ENCODE measurements around the gene TACR1. TPM values are rescaled to one million over a fixed set of nuclear protein-coding genes. Genes with fewer than 3 reads are reported as not detected.
"Not testable (repeated sequence)": the region's sequence is repeated elsewhere in the genome, so short reads cannot be mapped to it uniquely, and the experiment has no call there.

The TACR1 gene
- total RNA-seq, 1 donor from 2014 or later = 0.03 TPM

DNA sequence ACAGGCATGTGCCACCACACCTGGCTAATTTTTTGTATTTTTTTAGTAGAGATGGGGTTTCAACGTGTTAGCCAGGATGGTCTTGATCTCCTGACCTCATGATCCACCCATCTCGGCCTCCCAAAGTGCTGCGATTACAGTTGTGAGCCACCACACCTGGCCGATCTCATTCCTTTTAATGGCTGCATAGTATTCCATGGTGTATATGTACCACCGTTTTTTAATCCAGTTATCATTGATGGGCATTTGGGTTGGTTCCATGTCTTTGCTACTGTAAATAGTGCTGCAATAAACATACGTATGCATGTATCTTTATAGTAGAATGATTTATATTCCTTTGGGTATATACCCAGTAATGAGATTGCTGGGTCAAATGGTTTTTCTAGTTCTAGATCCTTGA is 51.4 kb downstream of the TACR1 start:
- not testable (repeated sequence) for DNase-seq (ENCODE audit: low spot score); ATAC-seq

DNA sequence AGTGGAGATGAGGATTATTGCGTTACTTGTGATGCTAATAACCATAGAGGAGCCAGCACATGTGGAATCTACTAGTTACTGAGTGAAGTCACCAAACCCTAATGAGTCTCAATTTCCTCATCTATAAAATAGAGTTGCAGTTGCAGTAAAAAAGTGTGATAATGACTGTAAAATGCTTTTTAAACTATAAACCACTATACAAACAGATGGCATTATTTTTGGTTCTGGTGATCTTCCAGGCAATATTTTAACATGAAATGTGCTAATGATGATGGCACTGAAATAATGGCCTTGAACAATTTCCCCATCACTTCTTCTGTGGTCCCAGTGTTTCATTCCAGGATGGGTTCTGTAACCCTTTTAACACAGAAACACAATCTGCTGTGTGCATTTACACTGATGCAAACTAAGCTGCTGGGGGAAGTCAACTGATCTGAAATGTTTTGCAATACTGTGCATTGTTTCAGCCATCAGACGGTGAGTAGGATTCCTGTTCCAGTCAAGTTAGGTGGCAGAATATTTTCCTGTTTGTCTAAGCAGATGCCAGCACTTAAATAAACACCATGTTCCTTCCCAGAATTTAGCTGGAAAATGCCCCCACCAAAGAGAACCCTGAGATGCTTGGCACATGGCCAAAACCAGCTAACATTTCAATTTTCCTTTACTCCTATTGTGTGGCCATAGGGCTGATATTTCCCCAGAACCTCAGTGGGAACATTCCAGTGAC is 52.6 kb downstream of the TACR1 start:
- no peak for ATAC-seq
- no peak for DNase-seq (ENCODE audit: low spot score)

DNA sequence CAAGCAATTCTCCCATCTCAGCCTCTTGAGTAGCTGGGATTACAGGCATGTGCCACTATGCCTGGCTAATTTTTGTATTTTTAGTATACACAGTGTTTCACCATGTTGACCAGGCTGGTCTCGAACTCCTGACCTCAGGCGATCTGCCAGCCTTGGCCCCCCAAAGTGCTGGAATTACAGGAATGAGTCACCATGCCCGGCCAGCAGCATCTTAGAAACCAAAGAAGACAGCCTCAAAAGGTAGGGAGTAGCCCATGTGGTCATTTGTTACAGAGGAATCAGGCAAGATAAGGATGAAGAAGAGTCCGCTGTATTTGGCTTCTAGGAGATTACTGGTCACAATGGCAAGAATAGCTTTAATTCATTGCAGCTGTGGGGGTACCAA is 53.1 kb downstream of the TACR1 start:
- not testable (repeated sequence) for ATAC-seq

DNA sequence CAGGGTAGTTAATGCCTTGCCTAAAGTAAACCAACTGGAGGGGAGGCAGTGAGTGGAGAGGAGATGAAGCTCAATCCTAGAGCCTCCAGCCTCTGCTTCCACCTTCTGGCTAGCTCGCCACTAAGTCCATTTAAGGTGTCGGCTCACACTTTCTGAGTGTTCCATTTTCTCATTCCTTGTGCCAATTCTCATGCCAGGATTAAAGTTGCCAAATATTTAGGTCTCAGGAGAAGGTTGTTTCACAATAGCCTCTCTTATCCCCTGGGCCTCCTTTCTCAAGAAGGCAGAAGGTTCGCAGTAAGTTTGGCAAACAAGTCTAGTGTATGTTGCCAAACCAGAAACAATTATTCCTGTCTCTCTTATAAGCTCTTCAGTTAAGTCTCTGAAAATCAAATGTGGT is 57.2 kb downstream of the TACR1 start:
- DNase-seq (ENCODE audit: low spot score) (no peak), ATAC-seq (no peak)

More for the DNA sequence above, 53.1 kb downstream of the TACR1 start:
- not testable (repeated sequence) for DNase-seq (ENCODE audit: low spot score)

DNA sequence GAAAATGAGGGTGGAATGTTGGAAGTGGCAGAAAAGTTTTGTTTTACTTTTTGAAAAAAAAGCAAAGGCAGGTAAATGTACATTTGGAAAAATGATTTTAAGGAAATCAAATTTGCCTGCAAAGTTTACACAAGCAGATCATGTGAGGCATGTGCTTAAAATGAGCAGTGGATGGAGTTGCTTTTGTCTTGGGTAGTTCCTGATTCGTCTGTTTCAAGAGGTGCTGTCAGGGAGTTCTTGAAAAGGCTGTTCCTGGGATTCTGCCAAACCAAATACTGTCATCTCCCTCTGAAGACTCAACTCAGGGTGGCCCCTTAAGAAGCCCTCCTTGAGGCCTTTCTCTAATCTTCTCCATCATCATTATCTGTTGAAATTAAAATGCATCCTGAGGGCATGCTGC is 59.0 kb downstream of the TACR1 start:
- ATAC-seq (no peak), DNase-seq (ENCODE audit: low spot score) (no peak)

DNA sequence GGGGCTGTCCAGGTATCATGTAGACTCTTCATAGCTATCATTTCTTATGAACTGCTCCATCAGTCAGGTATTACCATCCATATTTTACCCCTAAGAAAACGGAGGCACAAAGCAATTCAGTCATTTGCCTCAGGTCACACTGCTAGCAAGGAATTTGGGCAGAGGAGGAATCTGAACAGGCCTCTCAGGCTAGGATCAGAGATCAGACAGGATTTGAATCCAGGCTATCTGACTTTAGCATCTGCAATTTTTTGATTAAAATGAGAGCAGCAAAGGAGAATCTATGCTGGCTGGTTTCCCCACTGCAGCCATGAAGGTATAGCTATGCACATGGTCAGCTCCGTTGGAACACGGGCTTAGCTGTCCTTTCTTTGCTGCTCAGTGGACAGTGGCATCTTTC is 60.1 kb downstream of the TACR1 start:
- ATAC-seq (no peak), DNase-seq (ENCODE audit: low spot score) (no peak)

DNA sequence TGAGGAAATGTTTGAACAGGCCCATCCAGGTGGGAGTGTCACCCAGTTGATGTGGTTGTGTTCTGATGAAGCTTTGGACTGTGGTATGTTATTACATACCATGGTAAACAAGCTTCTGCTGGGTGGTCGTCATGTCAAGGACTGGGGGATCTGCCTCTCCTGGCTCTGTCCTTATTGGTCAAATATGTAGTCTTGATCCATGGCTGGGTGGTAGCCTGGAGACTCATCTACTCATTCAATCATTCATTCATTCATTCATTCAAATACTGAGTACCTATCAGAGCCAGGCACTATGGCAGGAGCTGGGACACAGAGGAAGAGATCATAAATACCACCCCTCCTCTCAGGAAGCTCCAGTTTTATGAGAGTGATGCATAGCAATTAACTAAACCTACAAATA is 60.8 kb downstream of the TACR1 start:
- ATAC-seq = no peak
- no peak for DNase-seq (ENCODE audit: low spot score)

DNA sequence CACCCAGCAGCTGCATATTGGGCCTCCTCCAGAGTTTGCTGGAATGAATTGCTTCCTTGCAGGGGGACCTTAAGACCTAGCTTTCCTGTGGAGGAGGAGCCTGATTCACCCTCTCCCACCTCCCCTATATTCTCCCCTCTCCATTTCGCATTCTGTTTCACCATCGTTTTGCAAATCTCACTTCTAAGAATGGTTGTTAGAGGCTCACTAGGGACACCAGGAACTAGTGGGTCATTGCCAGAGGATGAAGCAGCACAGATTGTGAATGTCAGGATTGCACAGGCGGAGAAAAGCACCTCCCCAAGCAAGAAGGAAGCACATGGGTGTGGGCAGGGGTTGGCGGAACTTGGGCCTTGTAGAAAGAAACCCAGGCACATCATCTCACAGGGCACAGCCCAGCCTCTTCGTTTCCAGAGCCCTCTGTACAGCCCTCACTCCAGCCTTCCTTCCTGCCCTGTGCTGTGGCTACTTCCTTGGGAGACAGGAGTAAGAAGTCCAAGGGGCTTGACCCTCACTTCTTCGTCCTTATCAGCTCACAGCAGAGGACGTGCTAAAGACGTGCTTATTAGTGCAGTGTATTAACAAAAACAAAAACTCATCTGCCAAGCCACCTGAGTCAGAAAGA is 63.4 kb downstream of the TACR1 start:
- ATAC-seq = peak; percentile 53
- DNase-seq (ENCODE audit: low spot score) = no peak

DNA sequence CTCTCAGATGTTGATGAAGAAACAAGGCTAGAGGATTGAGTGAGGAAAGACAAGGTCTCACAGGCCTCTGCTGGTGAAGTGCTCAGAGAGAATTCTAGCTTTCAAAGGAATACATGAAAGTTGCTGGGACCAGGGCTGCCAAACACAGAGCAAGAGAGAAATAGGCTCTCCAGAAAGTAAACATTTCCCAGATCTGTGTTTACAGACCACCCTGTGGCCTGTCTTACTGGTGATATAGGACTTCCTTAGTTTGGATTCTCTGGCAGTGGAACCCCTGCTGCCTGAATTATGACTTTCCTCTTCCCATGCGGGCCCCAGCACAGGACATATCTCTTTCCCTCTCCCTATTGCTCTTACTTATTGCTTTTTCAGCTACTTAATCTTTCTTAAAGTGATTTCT is 64.5 kb downstream of the TACR1 start:
- ATAC-seq (no peak), DNase-seq (ENCODE audit: low spot score) (no peak)

DNA sequence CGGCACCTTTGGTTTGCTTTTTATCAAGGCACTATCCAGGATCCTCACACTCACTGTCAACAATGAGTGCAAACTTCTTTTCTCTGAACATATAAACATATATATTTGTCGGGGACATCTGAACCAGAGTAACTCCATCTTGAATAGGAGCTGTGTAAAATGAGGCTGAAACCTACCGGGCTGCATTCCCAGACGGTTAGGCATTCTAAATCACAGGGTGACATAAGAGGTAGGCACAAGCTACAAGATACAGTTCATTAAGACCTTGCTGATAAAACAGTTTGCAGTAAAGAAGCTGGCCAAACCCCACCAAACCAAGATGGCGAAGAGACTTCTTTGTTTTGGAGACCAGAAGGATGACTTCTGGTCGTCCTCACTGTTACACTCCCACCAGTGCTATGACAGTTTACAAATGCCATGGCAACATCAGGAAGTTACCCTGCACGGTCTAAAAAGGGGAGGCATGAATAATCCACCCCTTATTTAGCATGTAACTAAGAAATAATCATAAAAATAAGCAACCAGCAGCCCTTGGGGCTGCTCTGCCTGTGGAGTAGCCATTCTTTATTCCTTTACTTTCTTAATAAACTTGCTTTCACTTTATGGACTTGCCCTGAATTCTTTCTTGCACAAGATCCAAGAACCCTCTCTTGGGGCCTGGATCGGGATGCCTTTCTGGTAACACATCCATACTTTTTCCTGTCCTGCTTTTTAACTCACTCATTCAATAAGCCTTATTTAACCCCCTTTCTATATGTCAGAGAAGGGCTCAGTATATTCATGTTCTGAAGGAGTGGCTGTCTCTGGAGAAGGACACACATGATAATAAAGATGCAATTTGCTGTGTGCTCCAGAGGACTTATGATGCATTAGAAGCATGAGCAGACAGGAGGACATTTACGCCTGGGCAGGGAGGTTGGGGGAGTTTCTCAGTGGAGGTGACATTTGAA is 65.4 kb downstream of the TACR1 start:
- no peak for DNase-seq (ENCODE audit: low spot score)
- ATAC-seq = no peak

DNA sequence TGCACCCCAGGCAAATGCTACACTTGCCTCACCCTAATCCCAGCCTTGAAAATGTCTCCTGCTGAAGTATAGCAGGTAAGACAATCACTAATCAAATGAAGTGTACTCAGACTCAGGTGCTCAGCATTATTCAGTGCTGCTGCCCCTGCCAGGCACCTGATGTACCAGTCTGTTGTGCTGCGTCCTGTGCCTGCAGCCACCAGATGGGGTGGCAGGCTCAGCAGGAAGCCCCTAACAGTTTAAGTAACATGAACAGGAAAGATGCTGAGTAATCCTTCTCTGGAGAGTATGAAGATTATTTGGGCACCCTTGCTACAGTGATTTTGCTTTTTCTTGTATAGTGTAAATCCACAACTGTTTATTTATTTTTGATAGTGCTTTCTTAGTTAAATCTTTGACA is 69.1 kb downstream of the TACR1 start:
- ATAC-seq = peak; percentile 14
- DNase-seq (ENCODE audit: low spot score) = no peak

DNA sequence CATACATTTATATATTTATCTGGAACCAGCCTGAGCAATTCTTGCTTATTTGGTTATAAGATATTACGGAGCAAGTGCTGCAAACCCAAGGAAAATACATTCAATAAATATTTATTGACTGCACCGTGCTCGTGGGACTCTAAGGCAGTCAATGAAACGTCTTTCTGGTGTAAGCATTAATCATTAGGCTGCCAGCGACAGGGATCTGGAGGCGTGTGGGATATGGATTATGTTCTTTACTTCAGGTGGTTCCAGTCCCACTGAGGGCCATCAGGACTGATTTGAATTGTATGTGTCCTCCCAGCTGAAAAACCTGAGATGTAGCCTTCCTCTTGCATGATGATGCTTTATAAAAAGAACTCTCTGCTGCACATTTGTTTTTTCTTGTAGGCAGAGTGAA is 75.4 kb downstream of the TACR1 start:
- ATAC-seq (no peak), DNase-seq (ENCODE audit: low spot score) (no peak)

DNA sequence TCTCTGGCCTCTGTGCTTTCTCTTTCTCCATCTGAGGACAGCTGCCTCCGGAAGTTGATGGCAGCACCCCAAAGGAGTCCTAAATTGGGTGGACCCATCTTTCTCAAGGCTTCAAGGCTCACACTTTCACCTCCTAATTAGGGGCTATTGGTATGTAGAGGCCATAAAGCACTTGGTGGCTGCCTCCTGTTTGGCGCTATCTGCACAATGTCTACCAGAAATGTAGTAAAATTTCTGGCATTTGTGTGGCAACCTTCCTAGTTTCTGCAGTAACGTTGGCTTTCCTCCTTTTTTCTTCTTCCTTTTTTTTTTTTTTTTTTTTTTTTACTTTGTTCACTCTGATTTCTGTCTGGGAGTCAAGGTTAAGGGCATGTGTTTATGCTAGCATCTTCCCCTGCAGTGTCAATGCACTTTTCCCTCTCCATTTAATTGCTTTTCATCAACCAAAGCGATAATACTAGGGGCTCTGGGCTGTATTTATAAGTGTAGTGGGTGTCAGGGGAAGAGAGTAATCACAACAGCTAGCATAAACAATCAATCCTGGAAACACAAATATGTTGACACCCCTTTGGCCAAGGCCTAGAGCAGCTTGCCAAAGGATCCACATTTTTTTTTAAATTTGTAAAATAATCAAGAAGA is 86.0 kb downstream of the TACR1 start:
- ATAC-seq (no peak), DNase-seq (ENCODE audit: low spot score) (no peak)

DNA sequence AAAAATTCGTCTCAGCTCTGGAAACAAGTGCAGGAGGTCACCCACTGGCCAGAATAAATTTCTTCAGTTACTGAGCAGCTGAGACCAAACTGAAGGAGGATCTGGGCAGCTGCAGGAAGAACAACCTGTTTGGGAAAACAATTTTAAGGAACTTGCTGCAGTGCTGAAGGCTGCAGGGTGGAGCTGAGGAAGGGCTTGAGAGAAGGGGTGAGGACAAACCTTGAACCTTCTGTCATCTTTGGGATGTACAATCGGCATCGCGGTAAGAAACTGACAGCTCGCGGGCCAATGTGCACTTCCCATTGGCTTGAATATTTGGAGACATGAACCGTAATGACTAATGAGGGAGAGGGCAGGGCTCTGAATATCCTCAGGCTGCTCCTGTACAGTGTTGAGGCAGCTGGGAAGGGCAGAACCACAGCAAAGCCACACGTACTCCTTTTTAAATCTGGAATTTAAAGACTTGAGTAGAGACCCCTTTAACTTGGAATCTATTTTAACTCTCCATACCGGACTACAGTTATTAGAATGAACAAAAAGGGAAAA is 90.3 kb downstream of the TACR1 start:
- DNase-seq (ENCODE audit: low spot score) (no peak), ATAC-seq (no peak)

DNA sequence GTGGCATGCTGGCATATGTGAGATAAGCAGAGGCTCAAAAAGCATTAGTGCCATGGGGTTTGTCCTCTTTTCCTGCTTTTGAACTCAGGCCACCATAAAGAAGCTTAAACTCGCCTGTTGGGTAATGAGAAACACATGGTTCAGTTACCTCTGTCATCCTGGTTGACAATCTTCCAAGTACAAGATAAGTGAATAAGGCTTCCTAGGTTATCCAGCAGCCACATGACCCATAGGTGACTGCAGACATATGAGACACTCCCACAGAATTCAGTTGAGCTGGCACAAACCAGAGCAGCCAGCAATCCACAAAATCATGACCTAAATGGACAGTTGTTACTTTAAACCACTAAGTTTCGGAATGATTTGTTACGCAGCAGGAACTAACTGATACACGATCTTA is 97.3 kb downstream of the TACR1 start:
- DNase-seq (ENCODE audit: low spot score) (no peak), ATAC-seq (no peak)

DNA sequence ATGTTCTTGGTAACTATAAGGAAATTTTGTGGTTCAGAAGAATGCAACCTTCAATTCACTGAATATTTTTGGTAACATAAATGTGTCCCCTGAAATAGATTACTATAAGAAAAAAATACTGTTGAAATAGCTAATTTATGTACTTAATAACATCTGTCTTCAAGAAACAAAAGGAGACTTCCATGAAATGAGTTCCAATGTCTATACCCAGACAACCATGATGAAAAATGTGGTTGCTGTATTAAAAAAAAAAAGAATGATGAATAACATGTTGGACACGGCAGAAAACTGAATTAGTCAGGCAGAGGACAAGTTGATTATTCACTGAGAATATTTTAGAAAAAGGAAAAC is 98.5 kb downstream of the TACR1 start:
- no peak for ATAC-seq
- no peak for DNase-seq (ENCODE audit: low spot score)

DNA sequence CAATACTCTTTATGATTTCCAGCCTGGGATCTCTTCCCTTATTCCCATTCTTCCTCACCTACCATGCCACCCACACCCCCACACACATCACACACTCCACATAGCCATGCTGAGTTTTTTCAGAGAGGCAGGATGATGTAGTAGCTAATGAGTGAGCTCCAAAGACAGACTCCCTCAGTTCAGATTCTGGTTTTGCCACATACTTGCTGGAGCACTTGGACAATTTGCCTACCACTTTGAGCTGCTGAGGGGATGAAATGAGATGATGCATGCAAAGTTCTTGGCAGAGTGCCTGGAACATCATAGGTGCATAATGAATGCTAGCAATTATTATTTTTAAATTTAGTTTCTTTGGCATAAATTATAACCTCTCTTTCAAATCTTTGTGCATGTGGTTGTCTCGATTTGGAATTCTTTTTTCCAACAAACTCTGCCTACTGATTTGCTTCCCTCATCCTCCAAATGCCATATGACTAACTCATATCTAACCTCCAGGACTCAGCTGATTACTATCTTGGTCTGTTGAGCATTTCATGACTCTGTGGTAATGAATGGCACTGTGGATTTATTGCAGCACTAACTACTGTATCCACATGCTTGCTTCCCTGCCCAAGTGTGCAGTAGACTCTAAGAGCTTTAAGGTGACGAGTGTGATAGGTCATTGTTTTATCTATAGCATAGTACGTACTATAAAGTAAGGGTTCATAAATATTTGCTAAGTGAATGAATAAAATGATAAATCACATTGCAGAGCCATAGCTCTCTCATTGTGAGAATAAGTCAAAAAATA is 99.1 kb downstream of the TACR1 start:
- DNase-seq (ENCODE audit: low spot score) (no peak), ATAC-seq (no peak)

DNA sequence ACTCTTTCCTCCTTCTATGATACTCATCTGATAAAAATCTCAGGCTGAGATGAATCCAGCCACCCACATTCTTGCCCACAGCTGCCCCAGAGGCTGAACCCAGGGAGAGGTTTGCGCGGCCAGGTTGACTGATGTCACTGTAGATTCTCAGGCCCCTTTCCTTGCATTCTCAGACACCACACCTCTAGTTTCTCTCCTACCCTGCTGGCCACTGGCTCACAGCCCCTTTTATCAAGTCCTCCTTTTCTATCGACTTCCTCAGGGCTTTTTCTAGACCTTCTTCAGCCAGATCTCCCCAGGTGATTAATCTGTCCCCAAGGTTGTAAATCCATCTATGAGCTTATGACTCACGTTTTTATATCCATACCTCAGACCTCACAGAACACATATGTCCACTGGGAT is 99.8 kb downstream of the TACR1 start:
- ATAC-seq = no peak

DNA sequence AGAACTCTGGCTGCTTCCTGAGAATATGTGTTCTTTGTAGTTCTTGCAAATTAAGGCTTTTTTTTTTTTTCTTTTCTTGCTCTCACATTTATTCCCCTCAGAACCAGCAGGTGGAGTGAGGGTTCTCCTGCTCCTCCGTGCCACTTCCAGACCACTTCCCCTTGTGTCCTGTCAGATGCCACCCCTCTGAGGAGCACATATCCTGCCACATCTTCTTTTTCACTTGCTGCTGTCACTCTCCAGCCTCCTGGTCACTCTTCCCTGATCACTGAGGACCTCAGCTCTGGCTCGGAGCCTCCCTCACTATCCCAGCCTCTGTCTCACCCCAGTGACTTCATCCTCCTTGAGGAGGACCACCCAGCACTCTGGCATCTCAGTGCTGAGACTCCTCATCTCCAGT is 100.5 kb downstream of the TACR1 start:
- no peak for DNase-seq (ENCODE audit: low spot score)
- peak; percentile 36 for ATAC-seq

More for the DNA sequence above, 99.8 kb downstream of the TACR1 start:
- no peak for DNase-seq (ENCODE audit: low spot score)

DNA sequence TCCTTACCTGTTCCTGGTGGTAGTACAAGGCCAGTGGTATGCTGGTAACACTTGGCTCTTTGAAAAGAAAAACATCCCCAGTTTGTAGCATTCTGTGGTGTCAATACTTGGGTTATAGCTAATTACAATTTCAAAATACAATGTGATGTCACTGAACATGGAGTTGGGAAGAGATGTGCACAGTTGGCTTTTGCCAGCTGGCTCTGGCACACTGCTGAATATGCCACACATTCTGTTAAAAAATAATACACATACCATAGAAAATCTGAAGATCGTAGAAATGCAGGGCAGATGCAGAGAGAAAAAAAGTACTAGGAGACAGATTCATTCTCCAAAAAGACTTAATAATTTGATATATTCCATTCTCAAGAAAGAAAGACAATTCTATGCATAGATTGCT is 101.5 kb downstream of the TACR1 start:
- ATAC-seq (no peak), DNase-seq (ENCODE audit: low spot score) (no peak)
